PC-3 (cell line): ENCODE results near the gene ANKS1B. TPM values are rescaled to one million over a fixed set of nuclear protein-coding genes. Genes with fewer than 3 reads are reported as not detected.

Source experiments
- ATAC-seq: fragments of 200-7000 bp; cut with Tn5 transposase; 2 replicates; pipeline ENCODE4 v1.9.1; 2020; ENCODE audit warnings: mild to moderate bottlenecking, moderate library complexity
- BruUV-seq: library from RNA; stranded (reverse); fragments of 400-500 nt; replicated peaks from 2 replicates; lab custom pipeline; 2021; lab: Mats Ljungman, UMichigan
- CTCF ChIA-PET: fragments of 300-600 bp; sonication (Branson Sonifier 250); formaldehyde crosslinking; loops from one replicate; lab custom pipeline; 2022; ENCODE audit warnings: antibody characterized with exemption; lab: Charles Lee
- POLR2A ChIA-PET: fragments of 300-600 bp; sonication (Branson Sonifier 250); formaldehyde crosslinking; loops from one replicate; lab custom pipeline; 2022; ENCODE audit warnings: antibody characterized with exemption; ENCODE audit not compliant: unreplicated experiment; lab: Charles Lee
- DNase-seq: peaks from one replicate; pipeline ENCODE4 v3.0.0-alpha.2; 2015
- H2AFZ ChIP-seq: fragments of 300-600 bp; sonication (generic); 2 replicates; pipeline ENCODE4 v1.6.0; 2016; ENCODE audit warnings: antibody characterized with exemption, low read length
- H3F3A ChIP-seq: fragments of 300-600 bp; sonication (generic); one replicate; pipeline ENCODE4 v1.6.0; 2017; ENCODE audit warnings: antibody characterized with exemption, low read length, control low read depth, mild to moderate bottlenecking; ENCODE audit not compliant: unreplicated experiment
- H3K27ac ChIP-seq: fragments of 300-600 bp; sonication (generic); 2 replicates; pipeline ENCODE4 v1.5.1; 2016; ENCODE audit warnings: mild to moderate bottlenecking, low read length
- H3K27me3 ChIP-seq: fragments of 300-600 bp; sonication (generic); 2 replicates; pipeline ENCODE4 v1.6.1; 2016; ENCODE audit warnings: low read length, mixed read lengths
- H3K36me3 ChIP-seq: fragments of 300-600 bp; sonication (generic); 2 replicates; pipeline ENCODE4 v1.6.1; 2016; ENCODE audit warnings: low read depth, mixed run types, low read length, mixed read lengths
- H3K4me1 ChIP-seq: fragments of 300-600 bp; sonication (generic); 2 replicates; pipeline ENCODE4 v1.5.1; 2016; ENCODE audit warnings: low read length; ENCODE audit not compliant: insufficient read depth
- H3K4me2 ChIP-seq: fragments of 300-600 bp; sonication (generic); 2 replicates; pipeline ENCODE4 v1.6.0; 2016; ENCODE audit warnings: low read length
- H3K4me3 ChIP-seq: fragments of 300-600 bp; sonication (generic); 2 replicates; pipeline ENCODE4 v1.5.1; 2016; ENCODE audit warnings: mild to moderate bottlenecking, low read length, mixed read lengths
- H3K79me2 ChIP-seq: fragments of 300-600 bp; sonication (generic); 2 replicates; pipeline ENCODE4 v1.6.1; 2017; ENCODE audit warnings: low read length, mixed read lengths
- H3K9ac ChIP-seq: fragments of 300-600 bp; sonication (generic); 2 replicates; pipeline ENCODE4 v1.6.0; 2016; ENCODE audit warnings: mild to moderate bottlenecking, low read length
- H3K9me2 ChIP-seq: fragments of 300-600 bp; sonication (generic); replicated peaks from 2 replicates; pipeline ENCODE4 v1.6.1; 2016; ENCODE audit warnings: mixed run types, low read length, mixed read lengths
- H3K9me3 ChIP-seq: fragments of 300-600 bp; sonication (generic); 2 replicates; pipeline ENCODE4 v1.6.1; 2016; ENCODE audit warnings: low read length, mixed read lengths
- H4K20me1 ChIP-seq: fragments of 300-600 bp; sonication (generic); 2 replicates; pipeline ENCODE4 v1.6.1; 2016; ENCODE audit warnings: low read length, mixed read lengths
- CTCF ChIP-seq: fragments of 300-600 bp; sonication (generic); conservative IDR thresholded peaks from 2 replicates; pipeline ENCODE4 v1.5.1; 2017; ENCODE audit warnings: antibody characterized with exemption, low read depth, mild to moderate bottlenecking, low read length
- EZH2 ChIP-seq: fragments of 300-600 bp; sonication (generic); IDR thresholded peaks from one replicate; pipeline ENCODE4 v1.6.1; 2017; ENCODE audit warnings: antibody characterized with exemption, mild to moderate bottlenecking, low read length; ENCODE audit not compliant: unreplicated experiment
- EZH2phosphoT487 ChIP-seq: fragments of 300-600 bp; sonication (generic); IDR thresholded peaks from 2 replicates; pipeline ENCODE4 v1.6.1; 2018; ENCODE audit warnings: mild to moderate bottlenecking, antibody characterized with exemption, low read length, borderline replicate concordance
- intact Hi-C: fragments of 100-400 bp; cut with micrococcal nuclease; formaldehyde crosslinking; loops from 2 replicates; pipeline ENCODE4 v1.9.0; 2023
- total RNA-seq: library from RNA; depleted of rRNA; stranded (reverse); fragments of >200 nt; gene quantifications from 2 replicates; pipeline ENCODE4 v1.2.3, GENCODE V29; 2014

Gene ANKS1B
- total RNA-seq, 1 experiment from 2014 or later, result 0.07 TPM

- Histone ChIP-seq H2AFZ (no peak overlapping the region), H4K20me1 (no peaks in the 10 kb centered on the region), H3K9ac (no peak overlapping the region), H3F3A (no peaks in the 10 kb centered on the region), H3K27ac (no peak overlapping the region), H3K4me2 (no peak overlapping the region), H3K36me3 (no peaks in the 10 kb centered on the region), H3K79me2 (no peaks in the 10 kb centered on the region), H3K9me3 (no peaks in the 10 kb centered on the region), H3K4me3 (no peak overlapping the region), H3K9me2 (no peaks in the 10 kb centered on the region), H3K4me1 (no peaks in the 10 kb centered on the region; the same call in 1 of the 2 replicates), H3K27me3 (no peaks in the 10 kb centered on the region)
- intact Hi-C loops, result loop anchor here (1.0 to 2.0 kb wide), 3 partner anchors 104 to 299 kb away; no protein-coding TSS in a partner anchor
- POLR2A ChIA-PET, result no interaction called here
- peak; percentile 90 for TF ChIP-seq CTCF
- no peak for TF ChIP-seq EZH2phosphoT487
- CTCF ChIA-PET, result interaction anchor here (0.6 to 1.1 kb wide), 3 partner anchors 55 to 300 kb away, joined by 5 to 6 read pairs (median 6); no protein-coding TSS in a partner anchor
- BruUV-seq, result no TSS peak
- peak; percentile 80 for DNase-seq
- ATAC-seq, result peak; percentile 97
Observed at GRCh38 chr12:98698603-98699463, 1285.9 kb downstream of the ANKS1B start.

- Histone ChIP-seq H3K27me3 (no peaks in the 10 kb centered on the region), H3K27ac (no peak overlapping the region), H3F3A (no peaks in the 10 kb centered on the region), H3K79me2 (no peaks in the 10 kb centered on the region), H3K9me2 (no peaks in the 10 kb centered on the region), H3K4me3 (no peak overlapping the region), H4K20me1 (no peaks in the 10 kb centered on the region), H3K4me2 (no peak overlapping the region), H2AFZ (no peak overlapping the region), H3K36me3 (no peaks in the 10 kb centered on the region), H3K9me3 (no peaks in the 10 kb centered on the region), H3K9ac (no peak overlapping the region), H3K4me1 (no peaks in the 10 kb centered on the region; the same call in 1 of the 2 replicates)
- no TSS peak for BruUV-seq
- intact Hi-C loops, result no loop called here
- TF ChIP-seq CTCF (no peak), EZH2 (no peak), EZH2phosphoT487 (no peak)
- ChIA-PET CTCF (no interaction called here), POLR2A (no interaction called here)
- no peak for ATAC-seq
- no peak for DNase-seq
Observed at GRCh38 chr12:98697209-98697608, 1287.5 kb downstream of the ANKS1B start.

- Histone ChIP-seq H2AFZ (no peak overlapping the region), H3K4me2 (no peak overlapping the region), H3K36me3 (no peaks in the 10 kb centered on the region), H3K9ac (no peak overlapping the region), H3K79me2 (no peaks in the 10 kb centered on the region), H4K20me1 (no peaks in the 10 kb centered on the region), H3F3A (no peaks in the 10 kb centered on the region), H3K9me3 (no peaks in the 10 kb centered on the region), H3K27me3 (no peaks in the 10 kb centered on the region), H3K27ac (no peak overlapping the region), H3K4me1 (no peaks in the 10 kb centered on the region; the same call in 1 of the 2 replicates), H3K4me3 (no peak overlapping the region), H3K9me2 (no peaks in the 10 kb centered on the region)
- CTCF ChIA-PET, result no interaction called here
- POLR2A ChIA-PET, result no interaction called here
- DNase-seq (no peak), ATAC-seq (no peak)
- intact Hi-C loops, result no loop called here
- no TSS peak for BruUV-seq
- TF ChIP-seq EZH2 (no peak), EZH2phosphoT487 (no peak), CTCF (no peak)
Observed at GRCh38 chr12:98696036-98696646, 1288.6 kb downstream of the ANKS1B start.
